AG10803 (cell line): ENCODE results near the gene CROCC.

Experiments used
- DNase-seq: peaks from one replicate; pipeline ENCODE4 v3.0.0; 2010; ENCODE audit warnings: low read depth
- H3K4me3 ChIP-seq: 2 replicates; pipeline ENCODE4 v1.5.1; 2011; ENCODE audit warnings: mild to moderate bottlenecking, low read length, control low read depth
- CTCF ChIP-seq: conservative IDR thresholded peaks from 2 replicates; pipeline ENCODE4 v1.5.1; 2011; ENCODE audit warnings: mild to moderate bottlenecking, low read length, control low read depth, inconsistent platforms

Gene CROCC

GRCh38 chr1:16998589-16998988, 76.9 kb downstream of the CROCC start:
- TF ChIP-seq CTCF = no peak
- no peak for DNase-seq
- H3K4me3 ChIP-seq = no peak overlapping the region

- TF ChIP-seq CTCF = 0 out of 2 replicates have a peak, but pooled peaks have one; percentile 1
- no peak for DNase-seq
- H3K4me3 ChIP-seq = no peak overlapping the region
Observed at GRCh38 chr1:16999863-17000262, 78.1 kb downstream of the CROCC start.

- TF ChIP-seq CTCF = no peak
Observed at GRCh38 chr1:17001760-17002523, 80.2 kb downstream of the CROCC start.

DNA sequence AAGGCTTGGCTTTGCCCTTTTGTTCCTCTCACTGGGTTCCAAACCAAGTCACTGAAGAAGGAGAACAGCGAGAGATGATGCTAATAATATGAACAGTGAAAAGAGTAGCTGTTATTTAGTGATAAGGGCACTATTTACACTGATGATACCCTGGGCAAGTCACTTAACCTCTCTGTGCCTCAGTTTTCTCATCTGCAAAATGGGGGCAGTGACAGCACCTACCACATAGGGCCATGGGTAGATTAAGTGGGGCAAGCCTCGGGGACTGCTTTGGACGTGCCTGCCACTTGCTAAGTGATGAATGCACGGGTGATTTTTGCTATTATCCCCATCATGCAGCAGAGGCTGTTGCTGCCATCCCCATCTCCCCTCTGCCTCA, 80.8 kb downstream of the CROCC start:
- TF ChIP-seq CTCF = no peak
- H3K4me3 ChIP-seq = no peak overlapping the region
- DNase-seq = no peak

More at GRCh38 chr1:17001760-17002523, 80.2 kb downstream of the CROCC start:
- DNase-seq = no peak
- no peak overlapping the region for H3K4me3 ChIP-seq

- TF ChIP-seq CTCF = no peak
- no peak for DNase-seq
- no peak overlapping the region for H3K4me3 ChIP-seq
Observed at GRCh38 chr1:17004466-17005364, 83.0 kb downstream of the CROCC start.

DNA sequence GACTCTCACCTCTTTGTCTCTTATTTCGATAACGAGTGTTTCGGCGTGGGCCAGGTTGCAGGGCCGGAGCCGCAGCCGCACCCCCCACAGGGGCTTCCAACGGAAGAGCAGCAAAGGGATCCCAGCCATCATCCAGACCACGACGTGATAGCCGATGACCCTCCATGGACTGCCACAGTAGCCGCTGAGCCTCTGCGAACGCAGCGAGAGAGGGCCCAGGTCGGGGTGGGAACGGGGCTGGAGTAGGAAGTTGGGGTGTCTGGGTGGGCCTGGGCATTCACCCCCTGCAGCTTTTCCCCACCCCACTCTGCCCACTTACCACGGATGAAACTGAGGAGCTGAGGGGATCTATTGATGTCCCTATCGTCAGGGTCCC, 83.6 kb downstream of the CROCC start:
- TF ChIP-seq CTCF = no peak
- no peak overlapping the region for H3K4me3 ChIP-seq
- DNase-seq = no peak
